Natural killer cell (primary cell): ENCODE data around the gene ARHGAP42. TPM values are rescaled to one million over a fixed set of nuclear protein-coding genes. Genes with fewer than 3 reads are reported as not detected.
"Not testable (repeated sequence)": the region's sequence is repeated elsewhere in the genome, so short reads cannot be mapped to it uniquely, and the experiment has no call there.

Experiments
- ATAC-seq, 3 donors: fragments of 150-1000 bp in 2 of 3; fragments of 200-7000 bp in 1 of 3; cut with Tn5 transposase; 1 replicate in 1 of 3; 2 replicates in 2 of 3; pipeline ENCODE4 v1.10.0; 2021; ENCODE audit warnings: mild to moderate bottlenecking in 2 of 3, moderate library complexity in 2 of 3
- DNase-seq, 2 donors: peaks; one replicate each; pipeline versions ENCODE4 v3.0.0 to v3.0.0-alpha.2; 2013 to 2021; ENCODE audit warnings: mixed read lengths in 1 of 2
- H3K27ac ChIP-seq: one replicate; pipeline ENCODE4 v1.5.1; 2013; ENCODE audit warnings: mild to moderate bottlenecking, low read length
- H3K27me3 ChIP-seq: one replicate; pipeline ENCODE4 v1.6.1; 2013; ENCODE audit warnings: low read length; ENCODE audit not compliant: control insufficient read depth, insufficient read depth
- H3K36me3 ChIP-seq: one replicate; pipeline ENCODE4 v1.6.1; 2013; ENCODE audit warnings: low read length; ENCODE audit not compliant: control insufficient read depth, insufficient read depth
- H3K4me1 ChIP-seq: one replicate; pipeline ENCODE4 v1.6.1; 2013; ENCODE audit warnings: low read length; ENCODE audit not compliant: control insufficient read depth, insufficient read depth
- H3K4me3 ChIP-seq: one replicate; pipeline ENCODE4 v1.5.1; 2013; ENCODE audit warnings: low read length
- H3K9me3 ChIP-seq: one replicate; pipeline ENCODE4 v1.6.1; 2013; ENCODE audit warnings: low read length; ENCODE audit not compliant: control insufficient read depth, insufficient read depth
- H3K27ac Mint-ChIP-seq, 2 donors: one replicate each; pipeline ENCODE4 v1.8.0; 2022; ENCODE audit warnings: mild to moderate bottlenecking in 2 of 2, mixed read lengths in 2 of 2, moderate library complexity in 1 of 2
- H3K27me3 Mint-ChIP-seq, 2 donors: one replicate each; pipeline ENCODE4 v1.8.0; 2022; ENCODE audit warnings: low read depth in 2 of 2, mixed read lengths in 2 of 2
- H3K36me3 Mint-ChIP-seq: one replicate; pipeline ENCODE4 v1.8.0; 2022; ENCODE audit warnings: mixed read lengths
- H3K4me1 Mint-ChIP-seq, 2 donors: one replicate each; pipeline ENCODE4 v1.8.0; 2022; ENCODE audit warnings: mixed read lengths in 2 of 2
- H3K4me3 Mint-ChIP-seq: one replicate; pipeline ENCODE4 v1.8.0; 2022; ENCODE audit warnings: mild to moderate bottlenecking, moderate library complexity, mixed read lengths
- H3K9me3 Mint-ChIP-seq, 2 donors: one replicate each; pipeline ENCODE4 v1.8.0; 2022; ENCODE audit warnings: mixed read lengths in 2 of 2
- WGBS: methylation state at CpG from one replicate; pipeline ENCODE4 v1.1.7; 2013; ENCODE audit warnings: missing lambda C conversion rate; ENCODE audit not compliant: insufficient coverage; 5-methylcytosine and 5-hydroxymethylcytosine counted together
- intact Hi-C: fragments of 100-400 bp; cut with micrococcal nuclease; formaldehyde crosslinking; loops from one replicate; pipeline ENCODE4 v1.14.2; 2022
- total RNA-seq, 4 donors: library from RNA; stranded (reverse); fragments of 120-200 nt in 1 of 4; gene quantifications; one replicate each; pipeline versions ENCODE4 v1.2.3 to v1.2.4, GENCODE V29; 2013 to 2022
- TF ChIP-seq, protein P1 (sequence below): fragments of 200-600 bp; IDR thresholded peaks from one replicate; pipeline ENCODE4 v1.8.0; 2022; ENCODE audit warnings: antibody characterized with exemption

Gene ARHGAP42
- total RNA-seq, 3 donors from 2014 or later (not counting 1 experiment from before 2014, with no cell fraction given), result 6.0 to 7.6 (median 6.4) TPM

DNA sequence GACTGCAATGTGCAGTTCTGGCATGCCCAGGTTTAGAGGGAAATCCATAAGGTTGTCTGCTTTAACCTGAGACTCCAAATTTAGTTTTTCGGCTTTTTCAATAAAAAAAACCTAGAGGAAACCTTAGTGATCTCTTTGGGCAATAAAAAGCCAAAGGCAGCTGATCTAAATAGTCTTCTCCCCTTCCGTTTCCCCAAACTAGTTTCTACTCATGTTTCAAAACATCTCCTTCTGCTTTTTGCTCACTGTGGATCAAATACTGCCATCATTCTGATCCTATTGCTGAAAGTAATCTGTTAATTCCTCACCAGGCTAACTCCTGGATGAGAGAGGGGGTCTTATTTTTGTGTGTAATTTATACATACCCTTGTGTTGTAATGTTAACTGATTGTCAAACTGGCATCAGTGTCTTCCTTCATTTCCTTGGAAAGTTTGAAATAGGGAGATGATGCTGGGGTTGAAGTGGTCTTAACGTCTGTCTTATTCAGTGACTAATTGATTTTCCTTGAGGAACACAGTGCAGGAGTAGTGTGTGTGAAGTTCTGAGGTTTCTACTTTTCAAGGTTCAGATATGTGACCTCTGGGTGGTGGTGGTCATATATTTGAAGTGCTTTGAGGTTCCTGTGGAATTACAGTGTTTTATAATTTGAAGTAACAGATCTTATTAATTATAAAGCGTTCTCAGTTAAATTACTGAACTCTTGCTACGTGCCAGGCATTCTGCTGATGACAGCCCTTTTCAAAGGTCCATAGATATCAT lies 55.0 kb downstream of the ARHGAP42 start:
- Histone ChIP-seq H3K27me3 (no peaks in the 10 kb centered on the region), H3K36me3 (no peaks in the 10 kb centered on the region), H3K9me3 (no peaks in the 10 kb centered on the region), H3K4me1 (peaks cover 3% of the 10 kb centered on the region), H3K27ac (no peak overlapping the region), H3K4me3 (no peak overlapping the region)
- no peak for DNase-seq
- H3K9me3 Mint-ChIP-seq, result no peaks in the 10 kb centered on the region
- TF ChIP-seq, protein P1, sequence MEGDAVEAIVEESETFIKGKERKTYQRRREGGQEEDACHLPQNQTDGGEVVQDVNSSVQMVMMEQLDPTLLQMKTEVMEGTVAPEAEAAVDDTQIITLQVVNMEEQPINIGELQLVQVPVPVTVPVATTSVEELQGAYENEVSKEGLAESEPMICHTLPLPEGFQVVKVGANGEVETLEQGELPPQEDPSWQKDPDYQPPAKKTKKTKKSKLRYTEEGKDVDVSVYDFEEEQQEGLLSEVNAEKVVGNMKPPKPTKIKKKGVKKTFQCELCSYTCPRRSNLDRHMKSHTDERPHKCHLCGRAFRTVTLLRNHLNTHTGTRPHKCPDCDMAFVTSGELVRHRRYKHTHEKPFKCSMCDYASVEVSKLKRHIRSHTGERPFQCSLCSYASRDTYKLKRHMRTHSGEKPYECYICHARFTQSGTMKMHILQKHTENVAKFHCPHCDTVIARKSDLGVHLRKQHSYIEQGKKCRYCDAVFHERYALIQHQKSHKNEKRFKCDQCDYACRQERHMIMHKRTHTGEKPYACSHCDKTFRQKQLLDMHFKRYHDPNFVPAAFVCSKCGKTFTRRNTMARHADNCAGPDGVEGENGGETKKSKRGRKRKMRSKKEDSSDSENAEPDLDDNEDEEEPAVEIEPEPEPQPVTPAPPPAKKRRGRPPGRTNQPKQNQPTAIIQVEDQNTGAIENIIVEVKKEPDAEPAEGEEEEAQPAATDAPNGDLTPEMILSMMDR, result no peak
- H3K27me3 Mint-ChIP-seq, result no peaks in the 10 kb centered on the region
- H3K36me3 Mint-ChIP-seq, result no peaks in the 10 kb centered on the region
- 74% methylated on average over 5 of the region's 5 CpGs for WGBS
- ATAC-seq, result no peak
- no peak overlapping the region for H3K4me3 Mint-ChIP-seq
- intact Hi-C loops, result no loop called here
- H3K4me1 Mint-ChIP-seq, result peaks cover 14 to 32% of the 10 kb centered on the region in 2 donors
- peak overlapping the region in 1 of 2 donors; percentile 19 for H3K27ac Mint-ChIP-seq

DNA sequence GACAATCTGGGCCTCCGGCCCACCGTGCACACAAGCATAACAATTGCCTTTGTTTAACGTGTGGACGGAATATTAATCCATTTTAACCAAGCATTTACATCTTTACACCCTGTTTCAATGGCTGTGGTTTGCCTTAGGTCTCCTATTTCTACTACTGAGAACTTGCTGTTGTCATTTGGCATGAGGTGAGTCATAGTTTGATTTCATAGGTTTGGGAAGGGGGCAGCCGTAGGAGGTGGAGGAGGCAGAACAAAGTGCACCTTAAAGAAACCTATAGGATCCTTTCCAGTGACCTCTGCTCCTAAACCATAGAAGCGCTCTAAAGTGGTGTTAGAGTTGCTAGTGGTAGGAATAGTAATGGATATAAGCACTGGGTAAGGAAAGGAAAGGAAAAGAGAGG lies 59.4 kb downstream of the ARHGAP42 start:
- Mint-ChIP-seq H3K27ac (no peak overlapping the region), H3K27me3 (no peaks in the 10 kb centered on the region), H3K4me1 (peaks cover 2 to 22% of the 10 kb centered on the region in 2 donors), H3K36me3 (no peaks in the 10 kb centered on the region), H3K4me3 (no peak overlapping the region), H3K9me3 (peaks cover 5 to 11% of the 10 kb centered on the region in 2 donors)
- WGBS, result 90% methylated on average over 6 of the region's 6 CpGs
- DNase-seq (no peak), ATAC-seq (no peak)
- Histone ChIP-seq H3K27ac (no peak overlapping the region), H3K36me3 (no peaks in the 10 kb centered on the region), H3K9me3 (peaks cover 17% of the 10 kb centered on the region), H3K4me3 (no peak overlapping the region), H3K27me3 (no peaks in the 10 kb centered on the region), H3K4me1 (no peaks in the 10 kb centered on the region)
- TF ChIP-seq, protein P1, result no peak
- intact Hi-C loops, result no loop called here

DNA sequence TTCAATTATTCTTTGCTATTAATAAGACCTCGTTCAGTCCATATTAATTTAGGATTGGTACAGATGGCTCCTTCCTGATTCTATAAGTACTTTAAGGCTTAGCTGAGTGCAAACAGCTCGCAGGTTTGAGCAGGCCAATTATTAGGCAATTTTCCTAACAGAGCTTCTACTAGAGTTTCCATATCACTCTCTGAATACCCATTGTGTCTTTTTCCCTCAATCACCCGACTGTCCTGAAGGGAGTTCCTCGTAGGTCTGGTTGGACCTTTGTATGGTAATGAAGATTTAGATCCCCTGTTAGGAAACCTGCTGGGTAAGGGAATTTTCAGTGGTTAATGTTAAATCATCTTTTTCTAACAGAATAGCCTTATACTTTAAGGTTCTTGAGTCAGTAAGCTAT lies 61.1 kb downstream of the ARHGAP42 start:
- 84% methylated on average over 2 of the region's 4 CpGs for WGBS

DNA sequence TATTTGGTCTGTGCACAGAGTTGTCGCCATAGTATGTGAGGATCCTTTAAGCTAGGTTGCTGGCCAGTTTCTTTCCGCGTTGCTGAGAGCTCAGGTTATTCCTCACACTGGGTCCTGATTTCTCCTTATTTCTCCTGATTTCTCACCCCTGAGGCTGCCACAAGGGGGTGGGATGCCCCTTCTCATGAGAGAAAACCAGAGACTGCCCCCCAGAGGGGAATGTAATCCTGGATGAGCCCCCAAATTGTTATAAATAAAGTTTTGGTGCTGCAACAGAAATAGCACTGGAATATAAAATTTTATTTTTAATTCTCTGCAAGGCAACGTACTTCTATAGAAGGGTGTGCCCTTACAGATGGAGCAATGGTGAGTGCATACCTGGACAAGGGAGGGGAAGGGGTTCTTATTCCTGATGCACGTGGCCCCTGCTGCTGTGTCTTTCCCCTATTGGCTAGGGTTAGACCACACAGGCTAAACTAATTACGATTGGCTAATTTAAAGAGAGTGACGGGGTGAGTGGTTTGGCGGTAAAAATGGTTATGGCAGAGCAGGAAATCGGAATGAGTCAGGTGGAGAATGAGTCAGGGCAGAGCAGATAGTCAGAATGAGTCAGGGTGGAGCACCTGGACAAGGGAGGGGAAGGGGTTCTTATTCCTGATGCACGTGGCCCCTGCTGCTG lies 62.9 kb downstream of the ARHGAP42 start:
- H3K4me3 ChIP-seq, H3K27me3 ChIP-seq, H3K4me1 Mint-ChIP-seq, H3K36me3 Mint-ChIP-seq, H3K27me3 Mint-ChIP-seq, H3K27ac Mint-ChIP-seq, DNase-seq, H3K27ac ChIP-seq, H3K4me3 Mint-ChIP-seq, intact Hi-C loops, H3K4me1 ChIP-seq, H3K36me3 ChIP-seq, ATAC-seq: not testable (repeated sequence)
- H3K9me3 ChIP-seq, result peaks cover 17% of the 10 kb centered on the region
- 89% methylated on average over 10 of the region's 10 CpGs for WGBS
- peaks cover 5 to 11% of the 10 kb centered on the region in 2 donors for H3K9me3 Mint-ChIP-seq

More for the DNA sequence above, 61.1 kb downstream of the ARHGAP42 start:
- no peaks in the 10 kb centered on the region for H3K36me3 ChIP-seq
- Mint-ChIP-seq H3K27me3 (no peaks in the 10 kb centered on the region), H3K4me1 (peaks cover 0 to 5% of the 10 kb centered on the region in 2 donors), H3K36me3 (no peaks in the 10 kb centered on the region), H3K9me3 (peaks cover 5 to 11% of the 10 kb centered on the region in 2 donors), H3K4me3 (no peak overlapping the region), H3K27ac (no peak overlapping the region)
- peaks cover 17% of the 10 kb centered on the region for H3K9me3 ChIP-seq
- no peaks in the 10 kb centered on the region for H3K27me3 ChIP-seq
- H3K4me3 ChIP-seq, result no peak overlapping the region
- intact Hi-C loops, result no loop called here
- no peak overlapping the region for H3K27ac ChIP-seq
- no peaks in the 10 kb centered on the region for H3K4me1 ChIP-seq
- DNase-seq (no peak), ATAC-seq (no peak)
- TF ChIP-seq, protein P1, result no peak

DNA sequence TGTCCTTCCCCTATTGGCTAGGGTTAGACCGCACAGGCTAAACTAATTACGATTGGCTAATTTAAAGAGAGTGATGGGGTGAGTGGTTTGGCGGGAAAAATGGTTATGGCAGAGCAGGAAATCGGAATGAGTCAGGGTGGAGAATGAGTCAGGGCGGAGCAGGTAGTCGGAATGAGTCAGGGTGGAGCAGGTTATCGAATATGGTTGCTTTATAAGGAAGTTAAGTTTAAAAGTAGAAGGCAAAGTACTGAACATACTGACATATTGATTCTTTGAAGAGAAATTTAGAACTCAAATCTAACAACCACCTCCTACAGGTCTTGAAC lies 63.4 kb downstream of the ARHGAP42 start:
- ATAC-seq, H3K36me3 ChIP-seq, H3K27ac Mint-ChIP-seq, H3K27me3 Mint-ChIP-seq, H3K4me1 ChIP-seq, H3K4me3 ChIP-seq, H3K27me3 ChIP-seq, H3K4me1 Mint-ChIP-seq, DNase-seq, H3K36me3 Mint-ChIP-seq, intact Hi-C loops, H3K4me3 Mint-ChIP-seq, H3K27ac ChIP-seq: not testable (repeated sequence)
- 95% methylated on average over 7 of the region's 7 CpGs for WGBS
- H3K9me3 Mint-ChIP-seq, result peaks cover 5 to 11% of the 10 kb centered on the region in 2 donors
- H3K9me3 ChIP-seq, result peaks cover 17% of the 10 kb centered on the region
